COLO668 (cell line): ENCODE data around the gene SARS2.
"Not testable (repeated sequence)": the region's sequence is repeated elsewhere in the genome, so short reads cannot be mapped to it uniquely, and the experiment has no call there.

ENCODE experiments used
- DNase-seq: peaks from one replicate; lab custom pipeline; 2025; ENCODE audit not compliant: unreplicated experiment; lab: John Stamatoyannopoulos, UW

SARS2 gene, protein sequence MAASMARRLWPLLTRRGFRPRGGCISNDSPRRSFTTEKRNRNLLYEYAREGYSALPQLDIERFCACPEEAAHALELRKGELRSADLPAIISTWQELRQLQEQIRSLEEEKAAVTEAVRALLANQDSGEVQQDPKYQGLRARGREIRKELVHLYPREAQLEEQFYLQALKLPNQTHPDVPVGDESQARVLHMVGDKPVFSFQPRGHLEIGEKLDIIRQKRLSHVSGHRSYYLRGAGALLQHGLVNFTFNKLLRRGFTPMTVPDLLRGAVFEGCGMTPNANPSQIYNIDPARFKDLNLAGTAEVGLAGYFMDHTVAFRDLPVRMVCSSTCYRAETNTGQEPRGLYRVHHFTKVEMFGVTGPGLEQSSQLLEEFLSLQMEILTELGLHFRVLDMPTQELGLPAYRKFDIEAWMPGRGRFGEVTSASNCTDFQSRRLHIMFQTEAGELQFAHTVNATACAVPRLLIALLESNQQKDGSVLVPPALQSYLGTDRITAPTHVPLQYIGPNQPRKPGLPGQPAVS

DNA sequence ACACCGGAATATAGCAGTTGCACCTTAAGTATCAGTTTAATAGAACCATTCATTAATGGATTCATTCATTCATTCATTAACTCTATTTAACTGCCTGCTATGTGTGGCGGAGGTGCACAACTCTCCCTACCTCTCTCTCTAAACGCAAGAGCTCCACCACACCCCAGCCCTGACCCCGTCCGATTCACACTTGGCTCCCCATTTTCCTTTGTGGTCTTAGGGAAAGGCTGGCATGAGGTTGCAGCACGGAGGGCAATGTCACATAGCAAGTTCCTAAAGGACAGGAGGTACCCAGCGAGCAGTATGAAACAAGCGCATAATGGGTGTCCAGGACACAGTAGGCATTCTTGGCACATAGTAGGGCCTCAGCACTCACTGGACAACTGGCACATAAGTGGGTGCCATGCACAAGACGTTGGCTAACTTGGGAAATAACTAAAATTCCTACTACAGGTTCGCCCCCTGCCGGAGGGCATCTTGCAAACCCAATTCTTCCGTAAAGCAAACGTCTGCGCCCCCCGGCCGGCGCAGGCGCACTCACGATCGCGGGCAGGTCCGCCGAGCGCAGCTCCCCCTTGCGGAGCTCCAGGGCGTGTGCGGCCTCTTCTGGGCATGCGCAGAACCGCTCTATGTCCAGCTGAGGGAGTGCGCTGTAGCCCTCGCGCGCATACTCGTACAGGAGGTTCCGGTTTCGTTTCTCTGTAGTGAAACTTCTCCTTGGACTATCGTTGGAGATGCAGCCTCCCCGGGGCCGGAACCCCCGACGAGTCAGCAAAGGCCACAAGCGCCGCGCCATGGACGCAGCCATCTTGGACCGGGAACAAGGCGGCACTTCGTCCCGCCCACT lies at the start of gene SARS2:
Gene SARS2 (minus strand): TSS at position 835 of the 847 bp plus-strand sequence. CDS start 27 bp downstream, at position 808.
- DNase-seq = peak; percentile 94

GRCh38 chr19:38979812-38980211 lies 49.2 kb upstream of the SARS2 start:
- DNase-seq = no peak

- DNase-seq = no peak
Observed at GRCh38 chr19:38978326-38978689, 47.7 kb upstream of the SARS2 start.

DNA sequence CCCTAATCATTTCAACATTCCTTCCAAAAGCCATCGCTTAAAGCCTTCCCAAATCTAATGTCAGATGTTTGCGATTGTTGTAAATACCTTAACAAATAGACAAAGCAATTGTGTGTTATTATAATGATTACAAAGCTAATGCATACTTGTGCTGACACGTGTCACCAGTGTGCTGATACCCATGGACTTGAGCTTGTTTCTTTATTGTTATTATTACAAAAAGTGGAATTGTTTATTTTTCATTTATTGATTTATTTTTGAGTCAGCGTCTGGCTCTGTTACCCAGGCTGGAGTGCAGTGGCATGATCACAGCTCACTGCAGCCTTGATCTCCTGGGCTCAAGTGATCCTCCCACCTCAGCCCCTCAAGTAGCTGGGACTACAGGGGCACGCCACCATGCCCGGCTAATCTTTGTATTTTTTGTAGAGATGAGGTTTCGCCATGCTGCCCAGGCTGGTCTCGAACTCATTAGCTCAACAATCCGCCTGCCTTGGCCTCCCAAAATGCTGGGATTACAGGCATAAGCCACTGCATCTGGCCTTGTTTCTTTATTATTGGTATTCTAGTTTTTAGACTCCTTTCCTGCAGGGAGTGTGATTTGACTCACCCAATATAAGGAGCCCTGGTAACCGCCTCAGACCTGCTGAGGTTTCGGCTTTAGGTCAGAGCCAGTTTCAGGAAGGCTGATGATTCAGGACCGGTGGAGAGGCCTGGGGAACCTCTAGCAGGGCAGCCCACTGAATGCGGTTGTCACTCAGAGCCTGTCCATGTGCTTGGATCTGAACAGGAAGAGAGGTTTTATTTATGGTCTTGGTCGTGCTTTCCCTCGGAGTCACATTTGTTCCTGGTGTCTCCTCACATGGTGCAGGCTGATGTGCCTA lies 47.1 kb upstream of the SARS2 start:
- DNase-seq = no peak

DNA sequence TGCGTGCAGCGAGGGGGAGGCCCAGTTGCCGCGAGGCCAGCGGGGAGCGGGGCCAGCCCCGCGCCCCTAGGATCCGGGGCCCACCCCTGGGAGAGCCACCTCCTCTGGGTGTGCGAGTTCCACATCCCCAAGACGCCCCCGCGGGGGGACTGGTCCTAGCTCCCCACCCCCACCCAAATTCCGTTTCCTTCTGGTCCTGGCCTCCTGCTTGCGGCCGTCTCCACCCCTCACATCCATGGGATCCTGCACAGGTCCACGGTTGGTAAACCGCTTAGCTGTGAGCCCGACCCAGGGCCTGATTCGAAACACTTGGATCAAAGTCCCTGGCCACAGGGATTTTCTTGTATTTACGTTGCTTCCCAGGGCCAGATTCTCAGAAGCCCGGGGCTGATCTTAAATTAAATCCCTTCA lies 45.3 kb upstream of the SARS2 start:
- no peak for DNase-seq

- DNase-seq = no peak
Observed at GRCh38 chr19:38975214-38975860, 44.8 kb upstream of the SARS2 start, which contains the start of gene FBXO17. TSS of gene FBXO17 (minus strand) at chr19:38975742. CDS start at chr19:38950319, 25,423 bp downstream.

DNA sequence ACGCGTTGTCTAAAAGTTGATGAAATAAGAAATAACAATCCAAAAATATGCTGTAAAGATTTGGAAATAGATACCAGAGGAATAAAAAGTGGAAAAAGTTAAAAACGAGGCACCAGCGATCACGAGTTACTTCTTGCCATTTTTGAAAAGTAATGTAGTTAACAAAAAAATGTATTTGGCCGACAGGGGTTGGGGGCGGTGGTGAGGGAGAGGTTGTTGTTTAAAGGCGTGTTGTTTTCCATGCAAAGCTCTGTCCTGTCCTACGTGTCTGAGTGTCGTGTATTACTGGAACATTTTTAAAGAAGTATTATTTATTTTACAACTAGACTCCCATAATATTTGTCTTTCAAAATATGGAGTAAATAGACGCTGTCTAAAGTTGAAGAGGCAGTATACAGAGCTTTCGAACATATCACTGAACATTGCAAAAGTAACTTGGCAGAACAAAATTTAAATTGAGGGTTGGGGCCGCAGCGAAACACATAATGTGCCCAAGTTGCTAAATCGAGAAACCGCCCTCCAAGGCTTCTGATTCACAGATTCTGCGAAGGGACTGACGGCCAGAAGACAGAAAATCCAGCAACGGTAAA lies 44.2 kb upstream of the SARS2 start:
- DNase-seq = no peak

DNA sequence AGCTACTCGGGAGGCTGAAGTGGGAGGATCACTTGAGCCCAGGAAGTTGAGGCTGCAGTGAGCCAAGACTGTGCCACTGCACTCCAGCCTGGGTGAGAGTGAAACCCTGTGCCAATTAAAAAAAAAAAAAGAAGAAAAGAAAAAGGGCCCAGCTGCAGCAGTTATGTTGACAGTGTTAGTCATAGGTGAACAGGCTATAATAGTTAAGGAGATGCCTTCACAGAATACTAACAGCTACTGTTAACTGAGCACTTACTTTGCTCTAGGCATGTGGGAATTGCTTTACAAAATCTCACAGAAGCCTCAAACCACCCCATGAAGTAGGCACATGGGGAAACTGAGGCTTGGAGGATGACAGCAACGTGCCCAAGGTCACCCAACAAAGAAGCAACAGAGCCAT lies 41.1 kb upstream of the SARS2 start:
- no peak for DNase-seq

DNA sequence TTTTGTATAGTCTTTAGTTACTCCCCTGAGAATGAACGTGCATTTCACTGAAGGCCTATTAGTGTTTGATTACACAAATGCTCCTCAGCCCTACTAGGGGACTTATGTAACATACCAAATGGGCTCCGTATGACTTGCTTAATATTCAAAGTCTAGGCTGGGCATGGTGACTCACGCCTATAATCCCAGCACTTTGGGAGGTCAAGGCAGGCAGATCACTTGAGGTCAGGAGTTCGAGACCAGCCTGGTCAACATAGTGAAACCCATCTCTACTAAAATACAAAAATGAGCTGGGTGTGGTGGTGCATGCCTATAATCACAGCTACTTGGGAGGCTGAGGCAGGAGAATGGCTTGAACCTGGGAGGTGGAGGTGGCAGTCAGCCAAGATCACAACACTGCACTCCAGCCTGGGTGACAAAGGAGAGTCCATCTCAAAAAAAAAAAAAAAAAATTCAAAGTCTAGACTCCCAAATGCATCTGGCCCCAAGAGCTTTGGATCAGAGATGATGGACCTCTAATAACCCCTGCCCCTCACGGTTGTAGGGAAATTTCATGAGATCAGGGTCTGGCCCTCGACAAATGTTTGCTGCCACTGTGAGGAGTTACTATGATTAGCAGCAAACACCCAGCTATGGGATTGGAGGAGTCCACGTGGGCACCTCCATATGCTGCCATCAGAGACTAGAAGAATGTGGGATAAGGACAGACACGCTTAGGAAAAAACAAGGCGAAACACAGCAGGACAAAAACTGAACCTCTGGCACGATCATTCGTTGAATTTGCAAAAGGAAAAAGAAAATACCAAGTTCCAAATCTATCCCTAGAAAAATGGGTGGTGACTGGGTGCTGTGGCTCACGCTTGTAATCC lies 40.3 kb upstream of the SARS2 start:
- no peak for DNase-seq

DNA sequence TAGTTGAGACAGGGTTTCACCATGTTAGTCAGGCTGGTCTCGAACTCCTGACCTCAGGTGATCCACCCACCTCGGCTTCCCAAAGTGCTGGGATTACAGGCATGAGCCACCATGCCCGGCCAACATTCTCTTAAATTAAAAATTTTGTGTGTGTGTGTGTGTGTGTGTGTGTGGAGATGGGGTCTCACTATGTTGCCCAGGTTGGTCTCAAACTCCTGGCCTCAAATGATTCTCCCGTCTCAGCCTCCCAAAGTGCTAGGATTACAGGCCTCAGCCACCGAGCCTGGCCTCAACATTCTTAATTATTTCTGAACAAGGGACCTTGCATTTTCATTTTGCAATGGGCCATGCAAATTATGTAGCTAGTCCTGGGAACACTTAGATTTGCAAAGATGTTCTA lies 35.6 kb upstream of the SARS2 start:
- DNase-seq = not testable (repeated sequence)

GRCh38 chr19:38964738-38965137 lies 34.2 kb upstream of the SARS2 start:
- DNase-seq = no peak

GRCh38 chr19:38959618-38960017 lies 29.1 kb upstream of the SARS2 start:
- DNase-seq = no peak

GRCh38 chr19:38958301-38958700 lies 27.7 kb upstream of the SARS2 start:
- no peak for DNase-seq

DNA sequence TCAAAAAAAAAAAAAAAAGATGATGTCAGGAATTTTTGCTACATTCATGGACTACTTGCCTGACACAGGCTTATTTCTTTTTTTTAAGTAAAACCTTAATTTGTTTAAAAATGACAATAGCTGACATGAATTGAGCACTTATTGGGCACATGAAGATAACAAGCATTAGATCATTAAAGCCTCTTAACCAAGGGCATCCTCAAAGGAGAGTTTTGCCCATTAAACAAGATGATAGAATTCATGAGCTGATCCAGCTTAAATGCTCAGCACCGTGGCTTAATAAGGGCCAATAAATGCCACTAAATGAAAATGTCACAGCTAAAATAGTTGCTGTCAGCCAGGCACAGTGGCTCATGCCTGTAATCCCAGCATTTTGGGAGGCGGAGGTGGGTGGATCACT lies 25.7 kb upstream of the SARS2 start:
- DNase-seq = no peak

- no peak for DNase-seq
Observed at GRCh38 chr19:38953677-38954076, 23.1 kb upstream of the SARS2 start.

GRCh38 chr19:38952395-38953165 lies 22.0 kb upstream of the SARS2 start:
- peak; percentile 23 for DNase-seq

GRCh38 chr19:38951187-38951586 lies 20.6 kb upstream of the SARS2 start:
- no peak for DNase-seq
